Measurements from ENCODE around the gene PPCDC. TPM values are rescaled to one million over a fixed set of nuclear protein-coding genes. Genes with fewer than 3 reads are reported as not detected.

Gene PPCDC, protein sequence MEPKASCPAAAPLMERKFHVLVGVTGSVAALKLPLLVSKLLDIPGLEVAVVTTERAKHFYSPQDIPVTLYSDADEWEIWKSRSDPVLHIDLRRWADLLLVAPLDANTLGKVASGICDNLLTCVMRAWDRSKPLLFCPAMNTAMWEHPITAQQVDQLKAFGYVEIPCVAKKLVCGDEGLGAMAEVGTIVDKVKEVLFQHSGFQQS
- 10 to 100 TPM; 24.2 to 27.5 TPM for total RNA-seq

DNA sequence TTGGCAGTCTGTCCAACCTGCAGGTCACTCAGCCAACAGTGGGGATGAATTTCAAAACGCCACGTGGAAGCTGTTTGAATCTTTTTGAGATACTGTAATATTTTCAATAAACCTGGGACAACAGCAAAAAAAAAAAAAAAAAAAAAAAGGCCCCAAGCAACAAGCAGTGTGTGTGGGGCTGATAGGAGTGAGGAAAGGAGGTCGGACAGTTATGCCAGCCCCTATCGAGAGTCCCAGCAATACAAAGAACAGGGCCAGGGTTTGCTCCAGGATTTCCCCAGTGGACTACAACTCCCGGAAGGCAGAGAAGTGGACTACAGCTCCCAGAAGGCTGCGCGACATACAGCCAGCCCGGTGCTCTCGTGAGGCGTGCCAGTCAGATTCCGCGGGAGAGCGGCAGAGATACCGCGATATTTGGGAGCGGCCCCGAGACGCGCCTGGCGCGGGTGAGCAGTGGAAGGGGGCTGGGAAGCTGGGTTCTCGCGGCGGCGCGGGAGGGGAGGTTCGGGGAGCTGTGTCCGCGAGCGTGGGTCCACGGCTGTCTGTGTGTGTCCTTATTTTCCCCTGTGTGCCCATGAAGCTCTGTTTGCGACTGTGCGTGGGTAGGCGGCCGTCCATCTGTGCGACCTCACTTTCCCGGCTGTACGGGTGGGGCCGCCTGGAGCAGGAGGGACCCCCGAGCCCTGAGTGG lies at the start of gene PPCDC:
TSS of gene PPCDC (plus strand) at position 410 of the 691 bp plus-strand sequence. CDS start 4,729 bp downstream, outside the sequence.
- H3K4me1 Mint-ChIP-seq = peaks cover 6% of the 10 kb centered on the region
- H3K27me3 Mint-ChIP-seq = no peaks in the 10 kb centered on the region
- peak within 1 kb of the TSS; percentile 92 for H3K4me3 Mint-ChIP-seq
- H3K27ac Mint-ChIP-seq = peak within 1 kb of the TSS; percentile 98
- ATAC-seq (replicated peaks) = peak; percentile 100
- no peaks in the 10 kb centered on the region for H3K36me3 Mint-ChIP-seq (ENCODE audit: low read depth)
- H3K9me3 Mint-ChIP-seq = no peaks in the 10 kb centered on the region

DNA sequence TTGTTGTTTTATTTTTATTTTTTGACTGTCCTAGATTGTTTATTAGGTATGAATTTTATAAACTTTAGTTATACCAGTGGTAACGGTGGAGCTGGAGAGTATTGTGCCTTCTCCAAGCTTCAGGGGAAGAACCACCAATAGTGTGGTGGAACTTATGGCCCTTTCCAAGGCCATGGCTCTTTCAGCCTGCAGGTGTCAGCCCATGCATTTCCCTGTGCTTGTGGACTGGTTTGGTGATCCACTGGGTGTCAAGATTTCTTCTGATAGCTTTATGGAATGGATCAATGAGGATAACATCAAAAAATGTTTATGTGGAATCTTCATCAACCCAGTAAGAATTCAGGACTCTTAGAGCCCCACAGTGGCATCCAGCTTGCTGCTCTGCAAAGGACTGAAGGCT lies 47.2 kb upstream of the PPCDC start:
- ATAC-seq (replicated peaks) = no peak
- H3K36me3 Mint-ChIP-seq (ENCODE audit: low read depth) = no peaks in the 10 kb centered on the region
- H3K9me3 Mint-ChIP-seq = no peaks in the 10 kb centered on the region
- H3K4me3 Mint-ChIP-seq = no peak overlapping the region
- H3K27ac Mint-ChIP-seq = no peak overlapping the region
- peaks cover 9% of the 10 kb centered on the region for H3K4me1 Mint-ChIP-seq
- peaks cover 13% of the 10 kb centered on the region for H3K27me3 Mint-ChIP-seq

DNA sequence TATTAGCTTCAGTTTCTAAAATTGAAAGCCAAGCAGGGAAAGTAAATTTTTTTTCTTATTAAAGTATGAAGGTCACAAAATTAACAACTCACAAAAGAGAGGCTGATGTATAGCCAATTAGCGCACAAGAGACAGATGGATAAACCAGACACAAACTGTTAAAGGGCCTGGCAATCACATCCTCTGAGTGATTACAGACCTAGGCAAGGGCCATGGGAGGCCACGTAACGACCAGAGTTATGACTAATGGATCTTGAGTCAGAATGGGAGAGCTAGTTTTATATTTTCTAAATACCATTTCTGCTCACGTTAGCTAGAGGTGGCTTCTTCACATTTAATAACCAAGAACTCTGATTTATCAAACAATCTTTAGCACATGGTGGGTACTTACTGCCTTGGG lies 45.8 kb upstream of the PPCDC start:
- Mint-ChIP-seq H3K4me3 (peak overlapping the region; percentile 69), H3K27me3 (peaks cover 13% of the 10 kb centered on the region), H3K9me3 (no peaks in the 10 kb centered on the region), H3K27ac (peak overlapping the region; percentile 78), H3K36me3 (ENCODE audit: low read depth) (no peaks in the 10 kb centered on the region), H3K4me1 (peaks cover 9% of the 10 kb centered on the region)
- peak; percentile 96 for ATAC-seq (replicated peaks)

DNA sequence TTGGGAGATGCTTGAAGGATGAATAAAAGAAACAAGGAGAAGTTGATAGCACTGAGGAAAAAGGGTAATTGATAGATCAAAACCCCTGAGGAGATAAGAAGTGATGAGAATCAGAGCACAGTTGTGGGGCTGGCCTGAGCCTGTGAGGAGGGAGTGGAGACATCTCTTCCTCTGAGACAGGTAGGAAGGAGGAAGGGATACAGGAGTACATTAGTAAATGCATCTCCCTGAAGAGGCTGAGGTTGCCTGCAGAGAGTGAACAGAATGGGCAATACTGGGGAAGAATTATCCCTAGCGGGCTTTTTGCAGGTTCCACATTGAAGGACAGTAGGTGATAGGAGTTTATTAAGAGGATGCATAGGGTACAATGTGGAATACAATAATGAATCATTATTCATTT lies 45.3 kb upstream of the PPCDC start:
- Mint-ChIP-seq H3K27ac (peak overlapping the region; percentile 78), H3K27me3 (peaks cover 8% of the 10 kb centered on the region), H3K4me1 (peaks cover 9% of the 10 kb centered on the region), H3K36me3 (ENCODE audit: low read depth) (no peaks in the 10 kb centered on the region), H3K4me3 (peak overlapping the region; percentile 69), H3K9me3 (no peaks in the 10 kb centered on the region)
- peak; percentile 20 for ATAC-seq (replicated peaks)

DNA sequence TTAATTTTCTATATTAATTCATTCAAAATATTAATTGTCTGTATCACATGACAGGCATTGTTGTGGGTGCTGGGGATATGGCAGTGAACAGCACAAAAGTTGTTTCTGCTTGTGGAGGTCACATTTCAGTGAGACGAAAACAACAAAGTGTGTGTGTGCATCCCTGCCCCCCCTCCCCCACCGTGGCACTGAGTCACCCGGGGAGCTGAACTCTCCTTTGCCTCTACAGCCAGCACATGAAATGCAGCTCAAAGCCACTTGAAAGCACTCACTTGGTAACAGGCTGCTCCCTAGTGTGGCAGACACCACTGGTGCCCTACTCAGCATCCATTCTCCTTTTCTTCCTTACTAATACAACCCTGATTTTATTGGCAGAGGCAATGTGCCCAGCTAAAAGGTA lies 44.9 kb upstream of the PPCDC start:
- no peaks in the 10 kb centered on the region for H3K9me3 Mint-ChIP-seq
- peaks cover 10% of the 10 kb centered on the region for H3K4me1 Mint-ChIP-seq
- H3K4me3 Mint-ChIP-seq = no peak overlapping the region
- peak; percentile 87 for ATAC-seq (replicated peaks)
- H3K36me3 Mint-ChIP-seq (ENCODE audit: low read depth) = no peaks in the 10 kb centered on the region
- H3K27me3 Mint-ChIP-seq = peaks cover 7% of the 10 kb centered on the region
- H3K27ac Mint-ChIP-seq = no peak overlapping the region

DNA sequence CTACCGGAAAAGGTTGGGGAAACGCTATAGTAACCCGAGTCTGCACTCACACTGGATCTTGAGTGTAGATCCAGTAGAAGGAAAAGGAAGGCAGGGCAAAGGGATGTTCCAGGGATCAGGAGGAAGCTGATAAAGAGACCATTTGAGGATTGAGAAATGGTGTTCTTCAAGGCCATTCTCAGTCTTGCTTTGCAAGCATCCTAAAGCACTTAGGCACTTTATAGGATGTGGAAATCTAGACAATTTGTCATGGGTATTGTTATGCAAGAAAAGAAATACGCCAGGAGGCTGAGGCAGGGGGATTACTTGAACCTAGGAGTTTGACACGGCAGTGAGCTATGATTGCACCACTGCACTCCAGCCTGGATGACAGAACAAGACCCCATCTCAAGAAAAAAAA lies 41.2 kb upstream of the PPCDC start:
- H3K27me3 Mint-ChIP-seq = peaks cover 11% of the 10 kb centered on the region
- H3K4me1 Mint-ChIP-seq = peaks cover 18% of the 10 kb centered on the region
- no peak overlapping the region for H3K4me3 Mint-ChIP-seq
- H3K27ac Mint-ChIP-seq = no peak overlapping the region
- H3K36me3 Mint-ChIP-seq (ENCODE audit: low read depth) = no peaks in the 10 kb centered on the region
- ATAC-seq (replicated peaks) = no peak
- no peaks in the 10 kb centered on the region for H3K9me3 Mint-ChIP-seq

DNA sequence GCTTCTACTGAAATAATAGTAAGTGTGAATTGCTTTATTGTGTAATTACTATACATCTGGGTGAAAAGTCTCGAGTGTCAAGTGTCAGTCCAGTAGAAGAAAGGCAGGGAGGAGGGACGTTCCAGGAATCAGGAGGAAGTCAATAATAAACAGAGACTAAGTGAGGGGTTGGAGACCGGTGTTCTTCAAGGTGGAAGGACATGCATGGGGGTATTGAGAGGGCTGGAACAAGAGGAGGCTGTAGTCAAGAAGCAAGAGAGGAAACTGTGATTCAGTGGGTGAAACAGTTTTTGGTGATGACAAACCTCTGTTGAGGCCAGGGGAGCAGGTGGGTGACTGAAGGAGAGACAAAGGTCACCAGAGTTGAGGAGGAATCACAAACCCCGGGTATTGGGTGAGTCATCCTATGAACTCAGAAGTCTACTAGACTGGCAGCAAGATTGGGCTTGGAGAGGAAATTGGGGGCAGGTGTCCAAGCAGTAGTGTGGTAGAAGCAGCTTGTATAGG lies 39.6 kb upstream of the PPCDC start:
- H3K9me3 Mint-ChIP-seq = no peaks in the 10 kb centered on the region
- peak overlapping the region; percentile 15 for H3K4me3 Mint-ChIP-seq
- H3K36me3 Mint-ChIP-seq (ENCODE audit: low read depth) = no peaks in the 10 kb centered on the region
- H3K4me1 Mint-ChIP-seq = peaks cover 12% of the 10 kb centered on the region
- ATAC-seq (replicated peaks) = peak; percentile 99
- peak overlapping the region; percentile 46 for H3K27ac Mint-ChIP-seq
- H3K27me3 Mint-ChIP-seq = peaks cover 11% of the 10 kb centered on the region

DNA sequence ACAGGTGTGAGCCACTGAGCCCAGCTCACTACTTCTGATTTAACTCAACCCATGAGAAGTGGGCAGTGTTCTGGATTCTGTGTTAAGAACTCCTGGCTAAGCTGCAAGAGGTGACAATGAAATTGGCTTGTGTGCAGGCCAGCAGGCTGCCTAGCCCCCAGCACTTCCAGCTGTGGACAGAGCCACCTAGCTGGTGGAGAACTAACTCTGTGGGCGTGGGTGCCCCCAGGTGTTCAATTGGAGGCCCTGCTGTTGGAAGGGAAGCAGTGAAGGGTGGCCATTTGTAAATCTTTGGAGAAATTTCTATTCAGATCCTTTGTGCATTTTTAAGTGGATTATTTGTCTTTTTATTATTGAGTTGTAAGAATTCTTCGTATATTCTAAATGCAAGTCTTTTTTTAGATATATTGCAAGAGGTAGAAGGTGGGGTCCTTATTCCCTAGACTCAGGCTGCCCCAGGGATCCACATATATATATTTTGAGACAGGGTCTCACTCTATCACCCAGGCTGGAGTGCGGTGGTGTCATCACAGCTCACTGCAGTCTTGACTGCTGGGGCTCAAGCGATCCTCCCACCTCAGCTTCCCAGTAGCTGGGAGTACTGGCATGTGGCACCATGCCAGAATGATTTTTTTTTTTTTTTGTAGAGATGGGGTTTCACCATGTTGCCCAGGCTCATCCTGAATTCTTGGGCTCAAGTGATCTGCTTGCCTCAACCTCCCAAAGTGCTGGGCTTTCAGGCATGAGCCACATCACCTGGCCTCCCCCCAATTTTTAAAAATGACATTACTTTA lies 35.2 kb upstream of the PPCDC start:
- no peaks in the 10 kb centered on the region for H3K36me3 Mint-ChIP-seq (ENCODE audit: low read depth)
- H3K27ac Mint-ChIP-seq = no peak overlapping the region
- peaks cover 17% of the 10 kb centered on the region for H3K4me1 Mint-ChIP-seq
- no peaks in the 10 kb centered on the region for H3K9me3 Mint-ChIP-seq
- H3K4me3 Mint-ChIP-seq = no peak overlapping the region
- peak; percentile 27 for ATAC-seq (replicated peaks)
- H3K27me3 Mint-ChIP-seq = peaks cover 8% of the 10 kb centered on the region

DNA sequence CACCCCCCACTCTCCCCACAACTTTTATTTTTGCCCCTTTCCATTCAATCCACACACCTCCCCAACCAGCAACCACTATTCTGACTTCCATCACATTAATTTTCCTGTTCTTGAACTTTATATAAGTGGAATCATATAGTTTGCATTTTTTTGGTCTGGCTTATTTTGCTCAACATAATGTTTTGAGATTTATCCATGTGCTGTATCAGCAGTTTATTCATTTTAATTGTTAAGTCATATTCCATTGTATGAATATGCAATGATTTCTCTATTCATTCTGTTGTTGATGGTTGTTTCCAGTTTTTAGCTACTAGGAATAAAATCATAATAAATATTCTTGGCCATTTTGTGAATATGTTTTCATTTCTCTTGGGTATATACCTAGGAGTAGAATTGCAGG lies 33.9 kb upstream of the PPCDC start:
- peaks cover 9% of the 10 kb centered on the region for H3K4me1 Mint-ChIP-seq
- peaks cover 8% of the 10 kb centered on the region for H3K27me3 Mint-ChIP-seq
- no peak overlapping the region for H3K27ac Mint-ChIP-seq
- no peak for ATAC-seq (replicated peaks)
- no peak overlapping the region for H3K4me3 Mint-ChIP-seq
- H3K9me3 Mint-ChIP-seq = no peaks in the 10 kb centered on the region
- no peaks in the 10 kb centered on the region for H3K36me3 Mint-ChIP-seq (ENCODE audit: low read depth)

DNA sequence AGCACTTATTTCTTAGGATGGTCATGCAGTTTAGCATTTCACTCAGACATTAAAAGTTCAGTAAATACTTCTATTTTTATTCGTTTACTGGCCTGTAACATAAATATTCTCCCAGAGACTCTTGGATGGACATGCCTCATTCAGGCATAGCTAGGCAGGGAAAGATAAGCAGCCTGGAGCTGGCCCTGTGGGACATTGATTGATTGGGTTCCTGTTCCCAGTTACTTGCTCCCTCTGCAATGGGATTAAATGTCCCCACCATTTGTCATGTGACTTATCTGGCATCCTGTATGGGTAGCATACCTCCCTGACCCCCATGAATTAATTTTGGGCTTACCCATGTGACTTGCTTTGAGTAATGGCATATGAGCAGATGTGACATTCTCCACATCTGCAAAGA lies 30.8 kb upstream of the PPCDC start:
- Mint-ChIP-seq H3K9me3 (no peaks in the 10 kb centered on the region), H3K4me3 (no peak overlapping the region), H3K27me3 (peaks cover 14% of the 10 kb centered on the region), H3K4me1 (peaks cover 22% of the 10 kb centered on the region), H3K27ac (no peak overlapping the region), H3K36me3 (ENCODE audit: low read depth) (no peaks in the 10 kb centered on the region)
- no peak for ATAC-seq (replicated peaks)

DNA sequence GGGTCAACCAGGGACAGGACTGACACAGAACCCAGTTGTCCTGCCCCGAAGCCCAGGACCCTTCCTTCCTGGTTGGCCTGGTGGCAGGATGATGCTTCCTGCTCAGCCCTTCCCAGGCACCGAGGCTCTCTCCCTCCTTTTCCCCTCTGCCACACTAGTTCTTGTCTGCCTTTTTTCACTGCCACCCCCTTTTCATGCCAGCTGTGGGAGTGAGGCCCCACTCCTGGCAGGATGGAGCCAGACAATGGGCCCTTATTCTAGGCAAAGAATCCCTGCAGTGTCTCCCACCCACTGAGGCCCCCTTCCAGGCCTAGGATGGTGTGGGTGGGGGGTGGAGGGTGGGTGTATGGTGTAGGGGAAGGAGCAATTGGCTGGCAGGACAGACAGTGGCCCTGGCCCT lies 29.2 kb upstream of the PPCDC start:
- H3K4me3 Mint-ChIP-seq = peak overlapping the region; percentile 91
- H3K27ac Mint-ChIP-seq = no peak overlapping the region
- H3K36me3 Mint-ChIP-seq (ENCODE audit: low read depth) = no peaks in the 10 kb centered on the region
- no peak for ATAC-seq (replicated peaks)
- peaks cover 25% of the 10 kb centered on the region for H3K4me1 Mint-ChIP-seq
- H3K9me3 Mint-ChIP-seq = no peaks in the 10 kb centered on the region
- H3K27me3 Mint-ChIP-seq = peaks cover 16% of the 10 kb centered on the region

DNA sequence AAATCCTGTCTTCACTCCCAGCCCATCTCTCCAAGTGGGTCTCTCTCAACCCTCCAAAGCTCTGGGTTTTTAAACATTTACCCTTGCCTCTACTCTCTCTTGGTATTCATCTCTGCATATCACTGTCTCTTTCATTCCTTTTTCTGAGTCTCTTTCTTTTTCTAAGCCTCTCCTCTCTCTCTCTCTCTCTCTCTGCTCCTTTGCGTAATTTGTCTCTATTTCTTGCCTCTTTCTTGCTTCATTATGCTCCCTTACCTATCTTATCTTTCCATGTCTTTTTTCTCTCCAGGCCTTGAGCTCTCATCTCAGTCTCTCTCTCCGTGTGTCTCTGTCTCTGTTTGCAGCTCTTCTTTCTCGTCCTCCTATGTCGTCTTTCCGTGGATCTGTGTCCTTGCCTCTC lies 28.7 kb upstream of the PPCDC start:
- Mint-ChIP-seq H3K36me3 (ENCODE audit: low read depth) (no peaks in the 10 kb centered on the region), H3K9me3 (no peaks in the 10 kb centered on the region), H3K4me1 (peaks cover 25% of the 10 kb centered on the region), H3K27ac (peak overlapping the region; percentile 87), H3K27me3 (peaks cover 16% of the 10 kb centered on the region), H3K4me3 (peak overlapping the region; percentile 91)
- no peak for ATAC-seq (replicated peaks)

DNA sequence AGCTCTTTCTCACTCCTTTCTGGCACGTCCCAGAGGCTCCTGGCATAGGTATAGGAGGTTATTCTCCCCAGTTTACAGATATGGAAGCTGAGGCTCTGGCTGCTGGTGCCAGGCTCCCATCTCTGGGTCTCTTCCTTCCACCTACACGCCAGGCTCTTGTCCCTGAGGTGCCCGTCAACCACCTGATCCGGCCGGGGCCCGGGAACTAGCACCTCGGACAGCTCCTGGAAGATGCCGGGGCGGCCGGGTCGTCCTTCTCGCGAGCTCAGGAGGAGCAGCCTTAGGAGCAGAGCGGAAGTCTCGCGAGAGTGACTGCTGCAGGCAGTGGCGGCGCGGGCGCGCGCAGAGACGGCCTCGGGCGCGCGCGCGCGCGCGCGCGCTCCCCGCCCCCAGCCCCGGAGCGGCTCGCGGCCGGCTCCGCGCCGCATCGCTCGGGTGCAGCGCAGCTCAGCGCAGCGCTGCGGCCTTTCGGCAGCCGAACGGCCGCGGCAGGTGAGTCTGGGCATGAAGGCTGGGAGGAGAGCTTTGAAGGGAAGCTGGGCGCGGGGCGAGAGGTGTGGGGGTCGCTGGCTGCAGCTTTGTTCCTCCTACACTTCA lies 28.1 kb upstream of the PPCDC start, which contains the start of gene SCAMP5:
TSS of gene SCAMP5 (plus strand) at position 382 of the 597 bp plus-strand sequence. CDS start 16,277 bp downstream, outside the sequence.
- peak within 1 kb of the TSS; percentile 91 for H3K4me3 Mint-ChIP-seq
- peak within 1 kb of the TSS; percentile 87 for H3K27ac Mint-ChIP-seq
- ATAC-seq (replicated peaks) = peak; percentile 98
- H3K27me3 Mint-ChIP-seq = peaks cover 16% of the 10 kb centered on the region
- no peaks in the 10 kb centered on the region for H3K36me3 Mint-ChIP-seq (ENCODE audit: low read depth)
- H3K4me1 Mint-ChIP-seq = peaks cover 24% of the 10 kb centered on the region
- H3K9me3 Mint-ChIP-seq = no peaks in the 10 kb centered on the region
